NCI-H1694 treated with DMSO at 0.1 percent for 48 hours (cell line): ENCODE data around the gene PROX2.
A peak's percentile ranks its signal among the peaks of the same experiment; 100 is the strongest.

Experiments used
- DNase-seq: peaks from one replicate; lab custom pipeline; 2025; lab: John Stamatoyannopoulos, UW

PROX2 gene

GRCh38 chr14:74875204-74875603, 741 bp downstream of the PROX2 start:
- DNase-seq, result no peak

- DNase-seq, result no peak
Observed at GRCh38 chr14:74871819-74872218, 4.1 kb downstream of the PROX2 start.

- no peak for DNase-seq
Observed at GRCh38 chr14:74868739-74869138, 7.2 kb downstream of the PROX2 start.

- DNase-seq, result peak; percentile 80
Observed at GRCh38 chr14:74867673-74868072, 8.3 kb downstream of the PROX2 start.

- DNase-seq, result no peak
Observed at GRCh38 chr14:74866708-74867389, 9.1 kb downstream of the PROX2 start.

- no peak for DNase-seq
Observed at GRCh38 chr14:74865156-74865555, 10.8 kb downstream of the PROX2 start.

- no peak for DNase-seq
Observed at GRCh38 chr14:74864198-74864597, 11.7 kb downstream of the PROX2 start.

- DNase-seq, result no peak
Observed at GRCh38 chr14:74863274-74863673, 12.7 kb downstream of the PROX2 start.

- DNase-seq, result no peak
Observed at GRCh38 chr14:74861734-74862090, 14.2 kb downstream of the PROX2 start.

GRCh38 chr14:74860899-74861733, 14.8 kb downstream of the PROX2 start:
- peak; percentile 92 for DNase-seq

- DNase-seq, result no peak
Observed at GRCh38 chr14:74859757-74860552, 16.0 kb downstream of the PROX2 start.

- no peak for DNase-seq
Observed at GRCh38 chr14:74858022-74858421, 17.9 kb downstream of the PROX2 start.

GRCh38 chr14:74856366-74856765, 19.6 kb downstream of the PROX2 start:
- no peak for DNase-seq

GRCh38 chr14:74855945-74856344, 20.0 kb downstream of the PROX2 start:
- no peak for DNase-seq

- no peak for DNase-seq
Observed at GRCh38 chr14:74855021-74855420, 20.9 kb downstream of the PROX2 start.

- no peak for DNase-seq
Observed at GRCh38 chr14:74853581-74853980, 22.4 kb downstream of the PROX2 start.

GRCh38 chr14:74852922-74853530, 22.9 kb downstream of the PROX2 start:
- DNase-seq, result no peak

GRCh38 chr14:74848768-74849167, 27.2 kb downstream of the PROX2 start:
- DNase-seq, result no peak

GRCh38 chr14:74846968-74847665, 28.8 kb downstream of the PROX2 start:
- DNase-seq, result no peak

- DNase-seq, result no peak
Observed at GRCh38 chr14:74846168-74846567, 29.8 kb downstream of the PROX2 start.

GRCh38 chr14:74843653-74844052, 32.3 kb downstream of the PROX2 start:
- DNase-seq, result no peak
